H9 (cell line): ENCODE results near the gene SH3RF3. TPM values are rescaled to one million over a fixed set of nuclear protein-coding genes. Genes with fewer than 3 reads are reported as not detected.

Source experiments
- DNase-seq: peaks from one replicate; pipeline ENCODE4 v3.0.0-alpha.2; 2017
- H2AFZ ChIP-seq: one replicate; pipeline ENCODE4 v1.6.1; 2013; ENCODE audit warnings: mild to moderate bottlenecking, low read length, control low read depth, moderate library complexity
- H2AK5ac ChIP-seq: 2 replicates; pipeline ENCODE4 v1.6.1; 2013; ENCODE audit warnings: low read length, control low read depth, mixed read lengths; ENCODE audit not compliant: insufficient read length
- H2BK120ac ChIP-seq: one replicate; pipeline ENCODE4 v1.6.1; 2013; ENCODE audit warnings: low read depth, mild to moderate bottlenecking, low read length, control low read depth, inconsistent platforms; ENCODE audit not compliant: poor library complexity, severe bottlenecking
- H2BK12ac ChIP-seq: 2 replicates; pipeline ENCODE4 v1.6.1; 2013; ENCODE audit warnings: low read length, control low read depth, mixed read lengths, low read depth; ENCODE audit not compliant: insufficient read length
- H2BK15ac ChIP-seq: 2 replicates; pipeline ENCODE4 v1.6.1; 2013; ENCODE audit warnings: low read depth, low read length, control low read depth
- H2BK20ac ChIP-seq: one replicate; pipeline ENCODE4 v1.6.1; 2013; ENCODE audit warnings: low read depth, mild to moderate bottlenecking, low read length, control low read depth, inconsistent platforms; ENCODE audit not compliant: poor library complexity, severe bottlenecking
- H2BK5ac ChIP-seq: 2 replicates; pipeline ENCODE4 v1.6.1; 2013; ENCODE audit warnings: low read length, control low read depth, mixed read lengths; ENCODE audit not compliant: insufficient read length
- H3K14ac ChIP-seq: 2 replicates; pipeline ENCODE4 v1.6.1; 2013; ENCODE audit warnings: low read length, control low read depth; ENCODE audit not compliant: insufficient read depth
- H3K18ac ChIP-seq: 2 replicates; pipeline ENCODE4 v1.6.1; 2013; ENCODE audit warnings: low read depth, mild to moderate bottlenecking, mixed read lengths, low read length, control low read depth; ENCODE audit not compliant: insufficient read length
- H3K23ac ChIP-seq: 2 replicates; pipeline ENCODE4 v1.6.1; 2013; ENCODE audit warnings: low read length, control low read depth, mixed read lengths, low read depth; ENCODE audit not compliant: insufficient read length
- H3K23me2 ChIP-seq: 2 replicates; pipeline ENCODE4 v1.6.1; 2013; ENCODE audit warnings: low read depth, mild to moderate bottlenecking, mixed read lengths, low read length, control low read depth; ENCODE audit not compliant: insufficient read length, poor library complexity, severe bottlenecking
- H3K27ac ChIP-seq: 2 replicates; pipeline ENCODE4 v1.5.1; 2013; ENCODE audit warnings: low read length, control low read depth, mixed read lengths, low read depth; ENCODE audit not compliant: insufficient read length
- H3K27me3 ChIP-seq: 2 replicates; pipeline ENCODE4 v1.6.1; 2013; ENCODE audit warnings: low read length, control low read depth, inconsistent platforms; ENCODE audit not compliant: insufficient read depth
- H3K4ac ChIP-seq: 2 replicates; pipeline ENCODE4 v1.6.1; 2013; ENCODE audit warnings: low read depth, mild to moderate bottlenecking, control low read depth, inconsistent platforms, low read length, moderate library complexity
- H3K4me1 ChIP-seq: 2 replicates; pipeline ENCODE4 v1.6.1; 2013; ENCODE audit warnings: low read length, control low read depth, inconsistent platforms; ENCODE audit not compliant: insufficient read depth
- H3K4me2 ChIP-seq: 2 replicates; pipeline ENCODE4 v1.6.1; 2013; ENCODE audit warnings: low read length, control low read depth, mixed read lengths; ENCODE audit not compliant: insufficient read length, insufficient read depth
- H3K56ac ChIP-seq: 2 replicates; pipeline ENCODE4 v1.6.1; 2013; ENCODE audit warnings: low read depth, mild to moderate bottlenecking, mixed read lengths, low read length, control low read depth; ENCODE audit not compliant: insufficient read length
- H3K79me1 ChIP-seq: 2 replicates; pipeline ENCODE4 v1.6.1; 2013; ENCODE audit warnings: low read depth, mild to moderate bottlenecking, moderate library complexity, low read length, control low read depth, inconsistent platforms; ENCODE audit not compliant: insufficient read depth, poor library complexity, severe bottlenecking
- H3K79me2 ChIP-seq: 2 replicates; pipeline ENCODE4 v1.6.1; 2013; ENCODE audit warnings: low read length, control low read depth, inconsistent platforms; ENCODE audit not compliant: insufficient read depth
- H3K9ac ChIP-seq: 2 replicates; pipeline ENCODE4 v1.6.1; 2013; ENCODE audit warnings: low read length, control low read depth, mixed read lengths; ENCODE audit not compliant: insufficient read length; ENCODE audit errors: extremely low read depth
- H3K9me3 ChIP-seq: one replicate; pipeline ENCODE4 v1.6.1; 2013; ENCODE audit warnings: low read depth, low read length, inconsistent platforms; ENCODE audit not compliant: control insufficient read depth
- H3T11ph ChIP-seq: one replicate; pipeline ENCODE4 v1.6.1; 2013; ENCODE audit warnings: mild to moderate bottlenecking, low read length, control low read depth, inconsistent platforms
- H4K20me1 ChIP-seq: one replicate; pipeline ENCODE4 v1.6.1; 2013; ENCODE audit not compliant: control insufficient read depth, insufficient read length, insufficient read depth
- H4K5ac ChIP-seq: 2 replicates; pipeline ENCODE4 v1.6.1; 2013; ENCODE audit warnings: low read depth, mild to moderate bottlenecking, mixed read lengths, low read length, control low read depth; ENCODE audit not compliant: insufficient read length
- H4K8ac ChIP-seq: replicated peaks from 2 replicates; pipeline ENCODE4 v1.6.1; 2013; ENCODE audit warnings: low read length, control low read depth, mixed read lengths, low read depth; ENCODE audit not compliant: insufficient read length
- H4K91ac ChIP-seq: 2 replicates; pipeline ENCODE4 v1.6.1; 2013; ENCODE audit warnings: low read depth, mild to moderate bottlenecking, moderate library complexity, mixed read lengths, low read length, control low read depth; ENCODE audit not compliant: insufficient read length
- H3K27ac Mint-ChIP-seq, 3 experiments: 2 replicates in 2 of 3; 3 replicates in 1 of 3; pipeline ENCODE4 v1.8.0; 2020 to 2021; ENCODE audit warnings: mixed read lengths in 3 of 3, mild to moderate bottlenecking in 1 of 3, moderate library complexity in 1 of 3
- H3K27me3 Mint-ChIP-seq: 2 replicates; pipeline ENCODE4 v1.8.0; 2021; ENCODE audit warnings: low read depth, mild to moderate bottlenecking, moderate library complexity, mixed read lengths
- H3K36me3 Mint-ChIP-seq, 3 experiments: 2 replicates in 2 of 3; 3 replicates in 1 of 3; pipeline ENCODE4 v1.8.0; 2020 to 2021; ENCODE audit warnings: low read depth in 3 of 3, mixed read lengths in 3 of 3; ENCODE audit not compliant: insufficient read depth in 1 of 3
- H3K4me1 Mint-ChIP-seq, 2 experiments: 2 replicates each; pipeline ENCODE4 v1.8.0; 2020; ENCODE audit warnings: mixed read lengths in 2 of 2
- H3K4me3 Mint-ChIP-seq, 2 experiments: 2 replicates in 1 of 2; 3 replicates in 1 of 2; pipeline ENCODE4 v1.8.0; 2020 to 2021; ENCODE audit warnings: mild to moderate bottlenecking in 2 of 2, mixed read lengths in 2 of 2, moderate library complexity in 1 of 2
- H3K9me3 Mint-ChIP-seq, 2 experiments: 2 replicates in 1 of 2; 3 replicates in 1 of 2; pipeline ENCODE4 v1.8.0; 2020; ENCODE audit warnings: mild to moderate bottlenecking in 2 of 2, mixed read lengths in 2 of 2, moderate library complexity in 1 of 2
- WGBS: extraction: QIAGEN DNeasy Blood & Tissue Kit; methylation state at CpG from one replicate; pipeline ENCODE4 v1.1.7; 2013; ENCODE audit warnings: missing lambda C conversion rate, low lambda C conversion rate, mixed read lengths; ENCODE audit not compliant: insufficient read length; ENCODE audit errors: extremely low coverage; 5-methylcytosine and 5-hydroxymethylcytosine counted together
- total RNA-seq: library from RNA; stranded (reverse); gene quantifications from 2 replicates; pipeline ENCODE4 v1.2.1, GENCODE V29; 2021
- TF ChIP-seq, protein P1 (sequence below): fragments of 200-600 bp; sonication (generic); conservative IDR thresholded peaks from 3 replicates; pipeline ENCODE4 v1.8.0; 2021; ENCODE audit warnings: antibody characterized with exemption, mild to moderate bottlenecking

SH3RF3 gene
- total RNA-seq, 1 experiment from 2014 or later: 0.46 TPM

DNA sequence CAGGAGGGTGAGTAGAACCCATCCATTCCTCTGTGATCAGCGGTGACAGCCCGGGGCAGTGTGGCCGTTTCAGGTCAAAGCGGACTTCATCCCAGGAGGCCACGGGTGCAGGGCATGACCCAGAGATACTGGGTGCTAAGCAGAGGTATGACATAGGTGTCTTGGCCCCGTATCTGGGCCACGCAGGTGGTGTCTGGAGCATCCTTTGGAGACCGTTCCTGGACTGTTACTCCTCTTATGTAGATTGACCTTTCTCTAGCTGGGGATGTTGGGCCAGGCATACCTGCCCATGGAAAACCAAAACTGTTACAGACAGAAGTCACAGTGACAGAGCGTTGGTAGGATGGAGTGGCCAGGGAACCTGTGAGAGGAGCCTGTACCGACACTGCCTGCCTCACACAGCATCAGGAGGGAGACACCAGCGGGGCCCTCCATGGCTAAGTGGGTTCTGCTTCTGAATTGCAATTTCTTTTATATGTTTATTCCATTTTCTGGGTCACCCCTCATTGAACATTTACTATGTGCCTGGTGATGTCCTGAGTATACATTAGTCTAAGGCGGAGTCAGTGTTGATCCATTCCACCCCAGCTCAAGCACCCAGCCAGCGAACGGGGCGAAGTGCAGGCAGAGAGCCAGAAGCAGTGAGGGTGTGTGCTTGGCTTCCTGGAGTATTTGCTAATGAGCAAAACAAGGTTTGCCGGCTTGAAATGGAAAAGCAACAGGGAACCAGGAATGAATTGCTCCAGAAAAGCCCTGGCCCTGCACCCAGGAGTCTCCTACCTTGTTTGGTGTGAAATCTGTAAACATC, 141.7 kb downstream of the SH3RF3 start:
- H3K23ac ChIP-seq: no peak overlapping the region
- no peak overlapping the region for H2BK12ac ChIP-seq
- H3K56ac ChIP-seq: no peak overlapping the region
- no peak overlapping the region for H3K18ac ChIP-seq
- H3K79me1 ChIP-seq: no peaks in the 10 kb centered on the region
- no peak overlapping the region for H3K4me2 ChIP-seq
- H2BK15ac ChIP-seq: no peak overlapping the region
- H2BK20ac ChIP-seq: no peak overlapping the region
- Mint-ChIP-seq H3K27me3 (0 out of 2 replicates have a peak, but pooled peaks cover 1% of the 10 kb centered on the region), H3K27ac (no peak overlapping the region), H3K4me3 (no peak overlapping the region), H3K9me3 (no peaks in the 10 kb centered on the region; a peak in 1 of 5 replicates), H3K4me1 (peaks cover 15 to 23% of the 10 kb centered on the region in 2 experiments), H3K36me3 (no peaks in the 10 kb centered on the region)
- no CpG with 5 or more reads among the region's 16 CpGs for WGBS
- no peak overlapping the region for H3K27ac ChIP-seq
- no peak overlapping the region for H4K91ac ChIP-seq
- no peak overlapping the region for H3K4ac ChIP-seq
- TF ChIP-seq, protein P1, sequence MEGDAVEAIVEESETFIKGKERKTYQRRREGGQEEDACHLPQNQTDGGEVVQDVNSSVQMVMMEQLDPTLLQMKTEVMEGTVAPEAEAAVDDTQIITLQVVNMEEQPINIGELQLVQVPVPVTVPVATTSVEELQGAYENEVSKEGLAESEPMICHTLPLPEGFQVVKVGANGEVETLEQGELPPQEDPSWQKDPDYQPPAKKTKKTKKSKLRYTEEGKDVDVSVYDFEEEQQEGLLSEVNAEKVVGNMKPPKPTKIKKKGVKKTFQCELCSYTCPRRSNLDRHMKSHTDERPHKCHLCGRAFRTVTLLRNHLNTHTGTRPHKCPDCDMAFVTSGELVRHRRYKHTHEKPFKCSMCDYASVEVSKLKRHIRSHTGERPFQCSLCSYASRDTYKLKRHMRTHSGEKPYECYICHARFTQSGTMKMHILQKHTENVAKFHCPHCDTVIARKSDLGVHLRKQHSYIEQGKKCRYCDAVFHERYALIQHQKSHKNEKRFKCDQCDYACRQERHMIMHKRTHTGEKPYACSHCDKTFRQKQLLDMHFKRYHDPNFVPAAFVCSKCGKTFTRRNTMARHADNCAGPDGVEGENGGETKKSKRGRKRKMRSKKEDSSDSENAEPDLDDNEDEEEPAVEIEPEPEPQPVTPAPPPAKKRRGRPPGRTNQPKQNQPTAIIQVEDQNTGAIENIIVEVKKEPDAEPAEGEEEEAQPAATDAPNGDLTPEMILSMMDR: no peak
- H2BK120ac ChIP-seq: no peak overlapping the region
- DNase-seq: no peak
- no peak overlapping the region for H2BK5ac ChIP-seq
- H3K23me2 ChIP-seq: no peaks in the 10 kb centered on the region
- H3K4me1 ChIP-seq: no peaks in the 10 kb centered on the region; the same call in 1 of the 2 replicates
- H3K14ac ChIP-seq: no peak overlapping the region
- no peaks in the 10 kb centered on the region for H4K20me1 ChIP-seq
- no peak overlapping the region for H4K5ac ChIP-seq
- no peak overlapping the region for H2AFZ ChIP-seq
- H3T11ph ChIP-seq: no peak overlapping the region
- no peak overlapping the region for H2AK5ac ChIP-seq
- no peak overlapping the region for H3K9ac ChIP-seq
- H3K79me2 ChIP-seq: no peaks in the 10 kb centered on the region
- no peak overlapping the region for H4K8ac ChIP-seq
- H3K9me3 ChIP-seq: no peaks in the 10 kb centered on the region
- no peaks in the 10 kb centered on the region for H3K27me3 ChIP-seq
